HepG2 (cell line): ENCODE results near the gene THAP5. TPM values are rescaled to one million over a fixed set of nuclear protein-coding genes. Genes with fewer than 3 reads are reported as not detected.
A peak's percentile ranks its signal among the peaks of the same experiment; 100 is the strongest.

ENCODE experiments used
- ATF6 ChIP-seq: sonication (generic); formaldehyde crosslinking; conservative IDR thresholded peaks from 2 replicates; pipeline ENCODE4 v1.4.0; 2020; ENCODE audit warnings: missing genetic modification reagents
- CREB3 ChIP-seq: sonication (generic); formaldehyde crosslinking; IDR thresholded peaks from 2 replicates; pipeline ENCODE4 v1.5.0; 2020; ENCODE audit warnings: missing genetic modification reagents
- FOXA3 ChIP-seq: IDR thresholded peaks from 2 replicates; pipeline ENCODE4 v1.6.1; 2016; ENCODE audit warnings: missing genetic modification reagents, missing compliant biosample characterization
- FOXM1 ChIP-seq: sonication (generic); formaldehyde crosslinking; IDR thresholded peaks from 2 replicates; pipeline ENCODE4 v1.5.0; 2020; ENCODE audit warnings: missing genetic modification reagents
- HIC2 ChIP-seq: sonication (generic); formaldehyde crosslinking; IDR thresholded peaks from 2 replicates; pipeline ENCODE4 v1.9.0; 2022; ENCODE audit warnings: low read depth, missing genetic modification reagents
- KMT2A ChIP-seq: sonication (generic); formaldehyde crosslinking; IDR thresholded peaks from 2 replicates; pipeline ENCODE4 v1.4.0; 2020; ENCODE audit warnings: missing genetic modification reagents
- PAXIP1 ChIP-seq: sonication (generic); formaldehyde crosslinking; conservative IDR thresholded peaks from 2 replicates; pipeline ENCODE4 v1.4.0; 2020; ENCODE audit warnings: mild to moderate bottlenecking, missing genetic modification reagents, moderate library complexity
- REXO4 ChIP-seq: sonication (generic); formaldehyde crosslinking; IDR thresholded peaks from 2 replicates; pipeline ENCODE4 v1.8.0; 2022; ENCODE audit warnings: missing genetic modification reagents, mild to moderate bottlenecking, borderline replicate concordance
- ZBTB1 ChIP-seq: sonication (generic); formaldehyde crosslinking; IDR thresholded peaks from 2 replicates; pipeline ENCODE4 v1.4.0; 2020; ENCODE audit warnings: missing genetic modification reagents, borderline replicate concordance
- ZEB1 ChIP-seq: IDR thresholded peaks from 2 replicates; pipeline ENCODE4 v1.6.1; 2012; ENCODE audit warnings: mild to moderate bottlenecking, low read depth, inconsistent platforms; ENCODE audit not compliant: insufficient replicate concordance
- ZNF343 ChIP-seq: sonication (generic); formaldehyde crosslinking; IDR thresholded peaks from 2 replicates; pipeline ENCODE4 v1.4.0; 2020; ENCODE audit warnings: mild to moderate bottlenecking, missing genetic modification reagents
- ZNF782 ChIP-seq: sonication (generic); formaldehyde crosslinking; IDR thresholded peaks from 2 replicates; pipeline ENCODE4 v1.4.0; 2020; ENCODE audit warnings: missing genetic modification reagents, mild to moderate bottlenecking, borderline replicate concordance
- polyA plus RNA-seq, 8 experiments: library from polyadenylated mRNA; depleted of rRNA in 3 of 8; stranded (reverse) in 7 of 8; unstranded in 1 of 8; fragments of >200 nt; fragmentation: Illumina TruSeq in 4 of 8; extraction: Trizol in 4 of 8; gene quantifications; 2 replicates each; pipeline versions ENCODE4 v1.2.1 to v1.2.3, GENCODE V29; 2011 to 2016; ENCODE audit warnings: low read depth in 4 of 8, missing spikeins in 1 of 8, mixed read lengths in 1 of 8; ENCODE audit not compliant: insufficient read depth in 1 of 8
- total RNA-seq, 5 experiments: library from RNA; depleted of rRNA; stranded (reverse); fragments of >200 nt; fragmentation: Illumina TruSeq; extraction: Trizol; gene quantifications; 2 replicates each; pipeline ENCODE4 v1.2.3, GENCODE V29; 2016; ENCODE audit warnings: low read depth in 1 of 5
- TF ChIP-seq, protein P1 (sequence below): sonication (generic); formaldehyde crosslinking; IDR thresholded peaks from 2 replicates; pipeline ENCODE4 v1.9.0; 2021; ENCODE audit warnings: missing genetic modification reagents, mild to moderate bottlenecking, borderline replicate concordance
- TF ChIP-seq, protein P2 (sequence below): IDR thresholded peaks from 2 replicates; pipeline ENCODE4 v1.6.1; 2018; ENCODE audit warnings: missing genetic modification reagents, mild to moderate bottlenecking, missing compliant biosample characterization

THAP5 gene
- total and polyA plus RNA-seq, 2 of the 13 experiments (the other 11 are each of a cell fraction or from before 2014, with no cell fraction given) = 3.6 to 11.8 TPM

DNA sequence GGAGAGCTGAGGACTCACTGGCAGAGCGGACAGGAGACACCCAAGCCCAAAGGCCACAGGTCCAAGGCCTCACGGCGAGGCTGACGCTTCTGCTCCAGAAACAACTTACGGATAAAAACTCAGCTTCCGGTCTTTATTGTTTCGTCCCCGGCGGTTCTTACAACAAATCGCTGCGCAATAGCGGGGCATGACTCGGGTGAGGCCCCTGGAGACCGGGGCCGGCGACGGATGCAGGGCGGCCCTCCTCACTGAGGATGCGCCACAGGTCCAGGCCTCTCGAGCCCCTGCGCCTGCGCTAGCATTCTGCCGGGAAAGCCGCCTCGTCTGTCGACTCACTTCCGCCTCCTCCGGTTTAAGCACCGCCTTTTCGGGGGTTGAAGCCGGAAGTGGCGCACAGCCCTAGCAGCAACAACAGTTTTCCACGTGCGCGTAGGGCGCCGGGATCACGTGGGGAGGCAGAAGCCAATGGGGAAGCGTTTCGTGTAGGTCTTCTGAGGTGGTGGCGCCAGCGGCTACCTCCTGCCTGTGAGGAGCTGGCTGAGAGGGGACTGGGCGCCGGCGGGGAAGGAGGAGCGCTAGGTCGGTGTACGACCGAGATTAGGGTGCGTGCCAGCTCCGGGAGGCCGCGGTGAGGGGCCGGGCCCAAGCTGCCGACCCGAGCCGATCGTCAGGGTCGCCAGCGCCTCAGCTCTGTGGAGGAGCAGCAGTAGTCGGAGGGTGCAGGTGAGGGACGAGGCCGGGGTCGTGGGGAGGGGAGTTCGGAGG is at the start of gene THAP5, which contains the start of gene DNAJB9 (continued):
- TF ChIP-seq PAXIP1 (CRISPR knock-in tag) (peak; percentile 64), ZNF343 (CRISPR knock-in tag) (peak; percentile 54; the same call in 1 of the 2 replicates), ZEB1 (no peak), KMT2A (peak; percentile 84), FOXM1 (no peak), ATF6 (CRISPR knock-in tag) (0 out of 2 replicates have a peak, but pooled peaks have one; percentile 29), CREB3 (CRISPR knock-in tag) (peak; percentile 94), ZBTB1 (CRISPR knock-in tag) (no peak), REXO4 (CRISPR knock-in tag) (no peak; the same call in 1 of the 2 replicates), ZNF782 (CRISPR knock-in tag) (no peak; the same call in 1 of the 2 replicates), FOXA3 (peak; percentile 56; the same call in 1 of the 2 replicates), HIC2 (CRISPR knock-in tag) (no peak)
- TF ChIP-seq, protein P1, sequence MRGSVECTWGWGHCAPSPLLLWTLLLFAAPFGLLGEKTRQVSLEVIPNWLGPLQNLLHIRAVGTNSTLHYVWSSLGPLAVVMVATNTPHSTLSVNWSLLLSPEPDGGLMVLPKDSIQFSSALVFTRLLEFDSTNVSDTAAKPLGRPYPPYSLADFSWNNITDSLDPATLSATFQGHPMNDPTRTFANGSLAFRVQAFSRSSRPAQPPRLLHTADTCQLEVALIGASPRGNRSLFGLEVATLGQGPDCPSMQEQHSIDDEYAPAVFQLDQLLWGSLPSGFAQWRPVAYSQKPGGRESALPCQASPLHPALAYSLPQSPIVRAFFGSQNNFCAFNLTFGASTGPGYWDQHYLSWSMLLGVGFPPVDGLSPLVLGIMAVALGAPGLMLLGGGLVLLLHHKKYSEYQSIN (CRISPR knock-in tag) = no peak
- TF ChIP-seq, protein P2, sequence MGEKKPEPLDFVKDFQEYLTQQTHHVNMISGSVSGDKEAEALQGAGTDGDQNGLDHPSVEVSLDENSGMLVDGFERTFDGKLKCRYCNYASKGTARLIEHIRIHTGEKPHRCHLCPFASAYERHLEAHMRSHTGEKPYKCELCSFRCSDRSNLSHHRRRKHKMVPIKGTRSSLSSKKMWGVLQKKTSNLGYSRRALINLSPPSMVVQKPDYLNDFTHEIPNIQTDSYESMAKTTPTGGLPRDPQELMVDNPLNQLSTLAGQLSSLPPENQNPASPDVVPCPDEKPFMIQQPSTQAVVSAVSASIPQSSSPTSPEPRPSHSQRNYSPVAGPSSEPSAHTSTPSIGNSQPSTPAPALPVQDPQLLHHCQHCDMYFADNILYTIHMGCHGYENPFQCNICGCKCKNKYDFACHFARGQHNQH (CRISPR knock-in tag) = peak; percentile 93
